ENCODE data around the gene GPR158.

Gene GPR158

DNA sequence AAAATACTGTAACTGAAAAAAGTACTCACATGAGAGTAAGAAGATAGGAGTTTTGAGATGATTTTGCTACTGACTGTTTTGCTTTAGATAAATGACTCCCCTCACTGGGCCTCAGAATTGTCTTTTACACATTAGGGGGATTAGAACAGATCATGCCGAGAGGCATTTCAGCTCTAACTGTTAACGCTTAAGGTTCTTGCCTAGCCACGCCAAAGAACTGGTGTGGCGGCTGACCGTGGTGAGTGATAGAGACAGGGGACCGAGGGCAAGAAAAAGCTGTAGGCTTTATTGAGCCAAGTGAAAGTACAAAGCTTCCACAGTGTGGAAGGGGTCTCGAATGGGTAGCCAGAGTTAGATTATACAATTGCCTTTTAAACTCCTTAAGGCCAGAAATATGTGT is 390.8 kb downstream of the GPR158 start:
- DNase-seq (ENCODE audit: low read depth): no peak

DNA sequence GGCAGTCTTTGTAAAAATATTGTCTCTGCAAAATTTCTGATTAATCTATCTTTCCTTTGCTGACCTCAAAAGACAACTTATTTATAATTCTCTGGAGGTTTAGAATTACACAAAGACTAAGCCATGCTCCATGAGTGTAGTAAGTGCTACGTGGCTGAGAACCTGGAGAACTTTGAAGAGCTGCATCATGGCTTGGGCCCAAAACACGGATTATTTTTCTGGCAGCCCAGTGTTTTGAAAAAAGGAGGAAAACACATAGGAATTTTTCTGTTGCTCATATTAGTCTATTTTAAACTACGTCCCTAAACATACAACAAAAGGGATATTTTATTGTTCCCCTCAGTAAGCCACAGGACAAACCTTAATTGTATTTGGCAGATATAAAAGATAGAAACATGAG is 398.5 kb downstream of the GPR158 start:
- DNase-seq (ENCODE audit: low read depth): no peak

DNA sequence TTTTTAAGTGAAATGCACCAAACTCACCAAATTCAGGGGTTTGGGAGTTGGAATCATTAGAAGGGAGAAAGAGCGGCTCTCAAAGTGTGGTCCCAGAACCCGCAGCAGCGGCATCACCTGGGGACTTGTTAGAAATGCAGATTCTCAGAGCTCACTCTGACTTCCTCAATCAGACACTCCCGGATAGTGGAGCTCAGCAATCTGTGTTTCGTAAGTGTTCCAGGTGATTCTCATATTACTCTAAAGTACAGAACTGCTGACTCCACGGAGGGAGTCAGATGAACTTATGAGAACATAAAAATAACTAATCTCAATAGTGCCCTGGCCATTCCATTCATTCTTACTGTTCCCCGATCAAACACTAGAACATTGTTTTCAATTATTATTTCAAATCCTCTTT is 400.5 kb downstream of the GPR158 start:
- DNase-seq (ENCODE audit: low read depth): no peak

DNA sequence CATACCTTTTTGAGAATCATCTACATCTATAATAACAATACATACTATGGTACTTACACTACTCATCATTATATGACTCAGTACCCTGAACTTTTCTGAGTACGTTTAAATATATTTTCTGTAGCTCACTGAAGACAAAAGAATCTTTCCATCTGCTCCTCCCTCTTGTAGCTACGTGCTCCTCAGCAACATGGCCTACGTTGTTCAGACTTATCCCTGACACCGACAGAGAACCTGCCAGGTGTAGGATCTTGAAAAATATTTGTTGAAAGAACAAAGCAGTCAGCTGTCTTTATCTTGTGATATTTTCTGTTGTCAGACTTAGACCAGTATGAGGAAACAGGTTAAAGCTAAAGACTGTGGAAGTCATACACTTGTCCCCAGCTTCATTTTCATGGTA is 403.3 kb downstream of the GPR158 start:
- DNase-seq (ENCODE audit: low read depth): no peak

DNA sequence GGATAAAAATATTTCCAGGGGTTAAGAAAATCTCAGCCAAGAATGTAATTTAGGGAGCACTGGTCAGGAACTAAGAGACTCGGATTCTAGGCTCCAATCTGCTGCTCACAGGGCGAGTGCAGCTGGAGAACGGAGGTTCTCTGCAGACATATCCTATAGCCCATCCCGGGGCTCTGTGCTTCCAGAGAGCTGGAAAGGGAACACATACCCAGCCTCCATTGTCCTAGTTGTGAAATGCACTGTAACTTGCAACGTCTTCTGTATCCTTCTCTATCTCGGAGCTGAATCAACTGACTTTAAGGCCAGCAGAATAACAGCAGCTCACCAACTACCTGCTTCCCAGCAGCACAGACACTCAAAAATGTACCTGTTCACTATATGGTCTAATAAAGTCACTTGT is 408.2 kb downstream of the GPR158 start:
- DNase-seq (ENCODE audit: low read depth): no peak

DNA sequence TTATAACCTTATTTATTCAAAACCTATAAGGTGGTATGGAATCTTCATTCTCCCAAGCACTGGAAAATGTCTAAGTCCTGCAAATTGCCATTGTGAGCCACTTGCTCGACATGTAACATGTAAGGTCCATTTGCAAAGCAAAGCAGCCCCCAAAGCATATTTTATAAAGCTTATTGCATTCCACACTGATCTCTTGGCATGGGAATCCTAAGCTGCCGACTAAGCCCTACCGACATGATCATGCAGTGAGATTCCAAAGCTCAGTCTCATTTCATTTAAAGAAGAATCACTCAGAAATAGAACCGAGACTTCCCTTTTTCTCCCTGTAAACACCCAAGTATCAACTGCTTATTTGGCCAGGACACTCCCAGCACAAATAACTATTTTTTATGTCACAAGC is 425.9 kb downstream of the GPR158 start:
- DNase-seq (ENCODE audit: low read depth): no peak

DNA sequence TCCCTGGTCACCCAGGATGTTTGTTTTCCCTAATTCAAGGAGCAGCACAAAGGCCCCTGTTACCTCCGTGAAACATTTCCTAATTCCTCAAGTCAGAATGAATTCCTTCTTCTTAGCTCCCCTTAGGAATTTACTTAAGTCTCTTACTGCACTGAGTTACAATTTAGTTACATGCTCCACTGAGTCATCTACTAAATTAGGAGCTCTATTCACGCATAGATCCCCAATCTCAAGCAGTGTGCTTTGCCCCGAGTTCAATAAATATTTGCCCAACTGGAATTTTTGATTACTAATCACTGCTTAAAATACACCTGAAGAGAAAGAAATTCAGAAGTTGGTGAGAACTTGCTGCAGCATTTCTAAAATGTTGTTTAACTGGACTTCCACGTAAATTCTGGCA is 429.8 kb downstream of the GPR158 start:
- no peak for DNase-seq (ENCODE audit: low read depth)

DNA sequence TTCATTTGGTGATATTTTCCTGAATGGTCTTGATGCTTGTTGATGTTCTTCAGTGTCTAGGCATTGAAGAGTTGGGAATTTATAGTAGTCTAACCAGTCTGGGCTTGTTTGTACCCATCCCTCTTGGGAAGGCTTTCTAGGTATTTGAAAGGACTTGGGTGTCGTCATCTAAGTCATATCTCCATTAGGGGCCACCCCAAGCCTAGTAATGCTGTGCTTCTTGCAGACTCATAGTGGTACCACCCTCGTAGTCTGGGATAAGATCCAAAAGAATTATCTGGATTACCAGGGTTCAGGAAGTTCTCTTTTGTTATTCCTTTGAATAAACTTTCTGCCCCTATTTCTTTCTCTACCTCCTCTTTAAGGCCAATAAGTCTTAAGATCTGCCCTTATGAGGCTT is 439.9 kb downstream of the GPR158 start:
- no peak for DNase-seq (ENCODE audit: low read depth)

DNA sequence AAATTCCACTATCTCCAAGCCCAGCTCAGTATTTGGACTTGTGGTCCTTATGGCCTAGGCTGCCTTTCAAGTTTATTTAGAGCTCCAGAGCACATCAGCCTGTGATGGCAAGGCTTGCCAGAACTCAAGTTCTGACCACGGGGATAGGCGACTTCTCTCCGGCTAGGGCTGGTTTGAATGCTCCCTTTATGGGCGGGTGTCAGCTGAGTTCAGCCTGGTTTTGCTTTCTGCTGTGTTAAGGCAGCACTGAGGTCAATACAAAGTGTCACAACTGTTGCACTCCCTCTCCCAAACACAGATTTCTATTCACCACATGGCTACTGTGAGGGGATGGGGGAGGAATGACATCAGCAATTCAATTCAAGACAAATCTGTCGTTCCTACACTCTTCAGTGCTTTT is 441.1 kb downstream of the GPR158 start:
- DNase-seq (ENCODE audit: low read depth): no peak

DNA sequence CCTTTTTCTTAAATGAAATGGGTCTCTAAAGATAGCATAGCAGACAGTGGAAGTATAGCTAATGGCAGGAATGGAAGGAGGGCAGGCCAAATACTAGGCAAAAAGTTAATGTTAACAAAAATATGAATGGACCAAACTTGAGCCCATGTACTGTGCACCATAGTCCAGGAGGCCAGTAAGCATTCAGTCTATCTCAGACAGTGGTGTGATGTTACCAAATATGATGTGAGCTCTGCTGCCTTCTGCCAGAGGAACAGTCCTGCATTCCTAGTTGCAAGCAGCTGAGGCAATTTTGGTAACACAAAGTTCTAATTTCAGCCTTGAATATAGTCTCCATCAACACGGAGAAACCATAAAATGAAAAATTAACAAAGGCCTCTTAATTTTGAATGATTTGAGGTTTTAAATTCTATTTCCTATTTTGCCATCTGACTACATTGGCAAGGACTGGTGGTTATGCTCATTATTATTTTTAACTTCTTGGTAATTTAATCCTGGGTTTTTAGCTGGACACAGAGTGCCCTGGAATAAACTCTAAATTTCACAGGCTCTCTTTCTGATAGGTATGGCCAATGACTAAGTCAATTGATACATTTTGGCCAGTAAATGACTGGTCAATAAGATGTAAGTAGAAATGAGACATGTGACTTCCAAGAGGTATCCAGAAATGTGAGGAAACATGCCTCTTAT is 442.2 kb downstream of the GPR158 start:
- DNase-seq (ENCODE audit: low read depth): no peak

DNA sequence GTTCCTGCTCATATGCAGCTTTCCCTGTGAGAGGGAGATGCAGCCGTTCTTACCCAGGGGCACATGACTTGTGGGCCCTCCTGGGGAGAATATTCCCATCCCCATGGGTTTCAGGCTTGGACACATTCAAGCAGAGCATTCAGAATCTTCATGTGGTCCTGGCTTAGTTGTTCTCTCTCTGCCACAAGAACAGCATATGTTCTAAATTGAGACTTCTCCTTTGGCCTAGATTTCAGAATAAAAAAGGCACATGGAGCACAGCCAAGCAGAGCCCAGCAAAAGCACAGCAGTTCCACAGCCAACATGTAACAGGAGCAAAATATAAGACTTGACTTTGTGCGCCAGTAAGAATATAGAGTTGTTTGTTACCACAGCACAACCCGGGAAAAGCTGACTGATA is 452.8 kb downstream of the GPR158 start:
- no peak for DNase-seq (ENCODE audit: low read depth)

DNA sequence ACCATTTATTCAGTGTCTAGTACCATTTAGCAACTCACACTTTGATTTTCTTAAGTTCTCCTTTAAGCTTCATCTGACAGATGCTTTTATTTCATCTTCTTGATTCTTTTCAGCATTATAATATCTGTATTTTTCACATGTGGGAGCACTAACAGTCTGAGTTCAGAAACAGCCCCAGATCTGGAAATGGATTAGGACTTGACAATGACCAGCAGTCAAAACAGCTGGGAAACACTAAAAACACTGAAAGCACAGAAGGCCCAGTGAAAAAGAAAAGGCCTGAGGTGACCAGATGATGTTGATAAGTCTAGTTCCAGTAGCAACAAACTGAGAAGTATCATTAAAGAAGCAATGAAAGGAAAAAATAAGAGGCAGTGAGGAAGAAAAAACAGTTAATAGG is 454.5 kb downstream of the GPR158 start:
- DNase-seq (ENCODE audit: low read depth): no peak

DNA sequence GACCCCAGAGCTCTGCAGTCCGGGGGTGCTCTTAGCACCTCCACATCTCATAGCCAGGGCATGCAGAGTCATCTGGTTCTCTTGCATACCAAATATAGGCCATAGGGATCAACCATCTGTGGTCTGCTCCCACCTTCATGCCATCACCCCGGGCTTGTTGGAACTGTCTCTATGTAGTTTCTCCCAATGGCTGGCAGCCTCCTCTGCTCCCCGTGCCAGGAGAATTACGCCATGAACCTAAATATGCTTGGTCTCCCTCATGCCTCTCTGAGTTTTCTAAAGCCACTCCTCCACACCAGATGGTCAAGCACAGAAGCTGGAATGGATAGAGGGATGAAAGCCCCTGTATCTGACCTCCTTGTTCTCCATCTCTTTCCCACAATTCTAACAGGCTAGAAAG is 456.7 kb downstream of the GPR158 start:
- no peak for DNase-seq (ENCODE audit: low read depth)

DNA sequence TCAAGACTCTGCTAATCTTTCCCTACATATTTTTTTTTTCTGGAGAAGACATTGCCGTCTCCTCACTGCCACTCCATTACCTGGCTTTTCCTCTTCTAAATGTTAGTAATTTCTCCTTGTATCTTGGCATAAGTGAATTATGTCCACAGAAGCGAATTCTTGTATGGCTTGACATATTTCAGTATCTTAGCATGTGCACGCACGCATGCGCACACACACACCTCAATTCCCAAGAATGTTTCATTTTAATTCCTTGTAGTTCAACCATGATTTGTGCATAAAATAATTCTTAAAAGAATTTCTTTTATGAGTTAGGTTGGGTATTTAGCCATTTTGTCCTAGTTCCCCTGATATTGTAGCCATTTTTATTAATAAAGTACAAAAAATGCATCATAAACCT is 458.0 kb downstream of the GPR158 start:
- no peak for DNase-seq (ENCODE audit: low read depth)

DNA sequence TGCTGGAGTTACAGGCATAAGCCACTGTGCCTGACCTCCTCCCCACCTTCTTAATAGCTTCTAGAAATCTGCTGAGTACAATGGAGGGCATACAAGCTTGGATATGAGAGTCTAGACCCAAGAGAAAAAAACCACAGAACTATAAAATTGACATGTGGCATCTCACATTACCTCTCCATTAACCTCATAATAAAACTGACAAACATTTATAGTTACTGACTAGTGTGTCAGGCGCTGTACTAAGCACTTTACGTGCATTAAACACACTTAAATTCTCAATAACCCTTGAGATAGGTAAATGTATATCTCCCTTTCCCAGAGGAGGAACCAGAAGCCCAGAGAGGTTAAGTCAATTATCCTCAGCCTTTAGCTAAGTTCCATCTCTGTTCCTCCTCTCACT is 458.7 kb downstream of the GPR158 start:
- no peak for DNase-seq (ENCODE audit: low read depth)

DNA sequence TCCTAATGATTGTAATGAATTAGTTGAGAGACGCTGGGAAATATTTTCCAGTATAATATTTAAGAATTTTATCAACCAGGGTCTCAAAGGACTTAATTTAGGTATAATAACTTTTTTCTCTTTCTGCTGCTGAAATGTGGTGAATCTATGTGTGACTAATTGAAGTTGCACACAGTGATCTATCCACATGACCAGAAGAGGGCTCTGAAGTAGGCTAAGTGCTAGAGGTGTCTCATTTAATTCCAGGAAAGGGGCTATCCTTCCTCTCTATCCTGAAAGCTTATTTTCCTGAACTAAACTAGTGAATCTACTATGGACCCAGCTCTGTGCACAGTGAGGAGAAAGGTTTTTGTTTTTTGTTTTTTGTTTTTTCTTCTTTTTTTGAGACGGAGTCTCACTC is 464.8 kb downstream of the GPR158 start:
- no peak for DNase-seq (ENCODE audit: low read depth)

DNA sequence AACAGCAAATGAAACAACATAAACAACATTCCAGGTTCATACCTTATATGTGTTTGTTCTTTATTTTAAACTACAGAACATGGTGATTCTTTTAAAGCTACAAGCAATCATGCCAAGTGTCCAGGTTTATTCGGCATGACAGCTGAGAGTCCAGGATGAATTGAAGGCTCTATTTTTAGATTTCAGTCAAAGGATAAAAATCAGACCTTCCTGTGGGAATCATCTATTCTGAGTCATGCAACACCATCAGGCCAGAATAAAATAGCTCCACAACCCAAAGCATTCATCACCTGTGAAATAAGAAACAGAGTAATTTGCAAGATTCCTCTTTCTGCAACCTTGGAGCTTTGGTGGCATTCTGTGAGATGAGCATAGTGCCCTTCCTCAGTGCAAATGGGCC is 466.8 kb downstream of the GPR158 start:
- no peak for DNase-seq (ENCODE audit: low read depth)

DNA sequence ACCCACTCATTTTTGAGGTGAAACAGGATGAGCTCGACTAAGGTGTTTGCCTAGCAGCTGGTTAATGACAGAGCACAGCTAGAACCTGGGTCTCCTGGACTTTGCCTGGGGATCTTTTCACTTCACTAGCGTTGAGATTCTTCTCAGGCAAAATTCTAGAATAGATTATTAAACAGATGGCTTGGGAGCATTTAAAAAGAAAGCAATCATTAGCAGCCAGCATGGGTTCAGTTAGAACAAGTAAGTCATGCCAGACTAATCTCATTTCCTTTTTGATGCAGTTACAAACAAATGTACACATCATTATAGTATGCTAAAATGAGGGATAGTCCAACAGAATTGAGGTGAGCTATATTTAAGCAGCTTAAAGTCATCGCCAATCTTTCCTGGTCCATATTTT is 467.9 kb downstream of the GPR158 start:
- DNase-seq (ENCODE audit: low read depth): no peak

DNA sequence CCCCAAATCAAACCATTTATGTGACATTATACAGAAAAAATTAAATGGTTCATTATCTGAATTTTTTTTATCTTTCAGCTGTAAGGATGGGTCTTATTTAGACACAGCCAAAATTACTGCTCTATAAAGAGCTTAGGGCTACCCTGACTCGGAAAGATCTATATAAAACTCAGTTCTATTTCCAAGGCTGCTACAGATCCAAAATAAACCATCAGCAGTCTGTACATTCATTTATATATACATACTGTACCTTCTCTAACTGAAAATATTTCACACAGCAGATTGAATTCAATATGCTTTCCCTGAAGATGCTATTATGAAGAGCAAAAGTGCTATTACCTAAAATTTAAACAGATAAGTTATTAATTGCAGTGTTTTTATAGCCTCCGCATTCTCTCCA is 471.6 kb downstream of the GPR158 start:
- no peak for DNase-seq (ENCODE audit: low read depth)

DNA sequence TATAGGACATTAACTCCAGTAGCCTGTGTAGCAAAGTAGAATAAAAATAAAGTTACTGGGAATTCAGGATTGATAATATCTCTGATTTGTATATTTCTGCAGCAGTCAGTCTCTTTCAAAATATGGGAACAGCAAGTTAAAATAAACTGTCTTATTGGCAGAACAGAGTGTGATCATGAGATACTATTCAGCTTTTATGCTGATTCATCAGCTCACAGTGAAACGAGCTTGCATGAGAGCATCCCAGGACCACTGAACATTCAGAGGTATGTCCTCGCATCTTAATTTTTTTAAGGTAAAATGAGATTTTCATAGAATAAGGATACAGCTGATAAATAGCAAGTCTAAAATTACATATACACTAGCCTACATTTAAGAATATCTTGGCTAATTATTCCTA is 476.7 kb downstream of the GPR158 start:
- DNase-seq (ENCODE audit: low read depth): no peak
